ENCODE data around the gene DBN1. TPM values are rescaled to one million over a fixed set of nuclear protein-coding genes. Genes with fewer than 3 reads are reported as not detected.

The DBN1 gene
- total RNA-seq, 2 donors from 2014 or later: 322 to 383 TPM

DNA sequence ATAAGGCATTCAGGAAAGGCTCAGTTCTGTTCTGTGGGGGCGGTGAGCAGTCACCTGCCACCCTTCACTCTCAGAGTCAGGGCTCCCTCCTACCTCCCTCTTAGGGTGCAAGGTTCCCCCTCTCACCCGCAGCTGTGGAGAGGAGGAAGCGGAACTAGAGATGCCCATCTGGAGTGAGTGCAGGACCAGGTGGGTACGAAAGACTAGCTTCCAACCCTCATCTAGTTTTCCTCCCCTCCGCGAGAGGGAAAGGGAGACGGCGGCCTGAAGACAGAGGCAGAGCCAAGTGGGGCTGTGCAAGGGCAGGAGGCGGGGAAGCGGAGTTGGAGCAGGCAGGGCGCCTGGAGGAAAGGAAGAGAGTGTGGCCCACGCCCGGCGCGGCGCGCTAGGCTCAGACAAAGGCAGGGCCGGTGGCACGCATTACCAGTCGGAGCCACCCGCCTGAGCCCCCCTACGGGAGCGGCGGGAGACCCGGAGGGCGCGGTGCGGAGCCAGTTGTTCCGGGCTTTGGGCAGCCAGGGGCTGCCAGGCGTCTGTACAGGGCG, 19.5 kb downstream of the DBN1 start:
- Mint-ChIP-seq H3K36me3 (ENCODE audit: low read depth) (peaks cover 12% of the 10 kb centered on the region), H3K4me3 (peak overlapping the region; percentile 55), H3K27ac (no peak overlapping the region), H3K4me1 (peaks cover 8% of the 10 kb centered on the region), H3K9me3 (no peaks in the 10 kb centered on the region), H3K27me3 (ENCODE audit: insufficient read depth) (peaks cover 42% of the 10 kb centered on the region)
- no peak for DNase-seq
- 28 to 38% methylated on average over 11 to 29 of the region's 31 CpGs for WGBS, 2 experiments (ENCODE audit: insufficient coverage in 1 of 2, insufficient read length in 1 of 2)
- Histone ChIP-seq H3K4me3 (ENCODE audit: low read length) (peak overlapping the region; percentile 72), H3K36me3 (ENCODE audit: control insufficient read depth, insufficient read depth, low read length) (peaks cover 25% of the 10 kb centered on the region), H3K9me3 (ENCODE audit: control insufficient read depth, low read length) (no peaks in the 10 kb centered on the region), H3K4me1 (ENCODE audit: control insufficient read depth, insufficient read depth, low read length) (peaks cover 2% of the 10 kb centered on the region), H3K27ac (ENCODE audit: low read depth, low read length) (peak overlapping the region; percentile 84), H3K9ac (ENCODE audit: extremely low read depth, low read length, poor library complexity, severe bottlenecking) (peak overlapping the region; percentile 82), H3K27me3 (ENCODE audit: control insufficient read depth, insufficient read depth, low read length, poor library complexity, severe bottlenecking) (peaks cover 3% of the 10 kb centered on the region)
- TF ChIP-seq, protein P1, sequence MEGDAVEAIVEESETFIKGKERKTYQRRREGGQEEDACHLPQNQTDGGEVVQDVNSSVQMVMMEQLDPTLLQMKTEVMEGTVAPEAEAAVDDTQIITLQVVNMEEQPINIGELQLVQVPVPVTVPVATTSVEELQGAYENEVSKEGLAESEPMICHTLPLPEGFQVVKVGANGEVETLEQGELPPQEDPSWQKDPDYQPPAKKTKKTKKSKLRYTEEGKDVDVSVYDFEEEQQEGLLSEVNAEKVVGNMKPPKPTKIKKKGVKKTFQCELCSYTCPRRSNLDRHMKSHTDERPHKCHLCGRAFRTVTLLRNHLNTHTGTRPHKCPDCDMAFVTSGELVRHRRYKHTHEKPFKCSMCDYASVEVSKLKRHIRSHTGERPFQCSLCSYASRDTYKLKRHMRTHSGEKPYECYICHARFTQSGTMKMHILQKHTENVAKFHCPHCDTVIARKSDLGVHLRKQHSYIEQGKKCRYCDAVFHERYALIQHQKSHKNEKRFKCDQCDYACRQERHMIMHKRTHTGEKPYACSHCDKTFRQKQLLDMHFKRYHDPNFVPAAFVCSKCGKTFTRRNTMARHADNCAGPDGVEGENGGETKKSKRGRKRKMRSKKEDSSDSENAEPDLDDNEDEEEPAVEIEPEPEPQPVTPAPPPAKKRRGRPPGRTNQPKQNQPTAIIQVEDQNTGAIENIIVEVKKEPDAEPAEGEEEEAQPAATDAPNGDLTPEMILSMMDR (conservative IDR thresholded peaks at IDR 0.05): no peak

DNA sequence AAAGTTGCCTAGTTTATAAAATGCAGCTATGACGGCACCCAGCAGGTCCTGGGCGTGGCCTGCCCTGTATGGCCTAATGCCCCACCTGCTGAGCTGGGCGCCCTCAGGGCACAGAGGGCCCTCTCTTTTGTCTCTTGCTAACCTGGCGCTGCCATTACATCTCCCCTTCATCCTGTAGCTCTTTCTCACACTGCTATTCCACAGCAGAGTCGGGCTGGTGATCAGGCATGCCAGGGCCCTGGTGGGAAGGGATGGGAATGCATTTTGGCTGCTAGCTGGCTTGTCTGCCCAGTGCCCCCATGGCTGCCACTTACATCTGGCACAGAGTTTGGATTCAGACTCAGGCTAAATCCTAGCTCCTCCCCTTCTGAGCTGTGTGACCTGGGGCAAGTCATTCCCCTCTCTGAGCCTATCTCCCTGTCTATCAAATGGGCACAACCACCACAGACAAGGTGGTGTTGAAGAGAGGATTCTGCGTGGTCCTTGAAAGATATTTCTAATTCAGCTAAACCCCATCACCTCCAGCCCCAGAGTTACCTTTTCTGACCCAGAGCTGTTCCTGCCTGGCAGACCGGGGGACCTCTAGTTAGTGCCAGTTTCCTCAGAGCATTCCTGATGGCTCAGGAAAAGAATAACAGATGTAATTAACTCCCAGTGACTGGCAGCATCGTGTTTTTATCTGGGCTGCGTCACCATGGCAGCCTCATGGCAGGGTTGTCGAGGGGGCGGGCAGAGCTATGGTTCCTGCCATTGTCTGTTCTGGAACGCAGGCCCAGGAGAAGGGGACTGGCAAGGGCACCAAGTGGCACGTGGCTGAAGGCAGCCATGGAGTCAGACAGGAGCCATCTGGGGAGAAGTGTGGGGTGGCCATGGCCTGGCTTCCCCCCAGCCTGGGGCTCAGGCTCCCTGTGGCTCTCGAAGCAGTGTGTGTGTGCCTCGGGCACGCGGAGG, 20.5 kb downstream of the DBN1 start:
- H3K4me1 ChIP-seq (ENCODE audit: control insufficient read depth, insufficient read depth, low read length): peaks cover 2% of the 10 kb centered on the region
- H3K36me3 Mint-ChIP-seq (ENCODE audit: low read depth): peaks cover 11% of the 10 kb centered on the region
- peak; percentile 66 for DNase-seq
- 91% methylated on average over 7 to 17 of the region's 17 CpGs for WGBS, 2 experiments (ENCODE audit: insufficient coverage in 1 of 2, insufficient read length in 1 of 2)
- peaks cover 8% of the 10 kb centered on the region for H3K4me1 Mint-ChIP-seq
- H3K27me3 ChIP-seq (ENCODE audit: control insufficient read depth, insufficient read depth, low read length, poor library complexity, severe bottlenecking): peaks cover 12% of the 10 kb centered on the region
- H3K36me3 ChIP-seq (ENCODE audit: control insufficient read depth, insufficient read depth, low read length): peaks cover 16% of the 10 kb centered on the region
- peak overlapping the region; percentile 55 for H3K4me3 Mint-ChIP-seq
- TF ChIP-seq, protein P1 (conservative IDR thresholded peaks at IDR 0.05): peak; percentile 42
- H3K27ac ChIP-seq (ENCODE audit: low read depth, low read length): no peak overlapping the region
- H3K27me3 Mint-ChIP-seq (ENCODE audit: insufficient read depth): peaks cover 52% of the 10 kb centered on the region
- no peaks in the 10 kb centered on the region for H3K9me3 ChIP-seq (ENCODE audit: control insufficient read depth, low read length)
- no peak overlapping the region for H3K27ac Mint-ChIP-seq
- no peak overlapping the region for H3K9ac ChIP-seq (ENCODE audit: extremely low read depth, low read length, poor library complexity, severe bottlenecking)
- H3K4me3 ChIP-seq (ENCODE audit: low read length): no peak overlapping the region
- no peaks in the 10 kb centered on the region for H3K9me3 Mint-ChIP-seq

DNA sequence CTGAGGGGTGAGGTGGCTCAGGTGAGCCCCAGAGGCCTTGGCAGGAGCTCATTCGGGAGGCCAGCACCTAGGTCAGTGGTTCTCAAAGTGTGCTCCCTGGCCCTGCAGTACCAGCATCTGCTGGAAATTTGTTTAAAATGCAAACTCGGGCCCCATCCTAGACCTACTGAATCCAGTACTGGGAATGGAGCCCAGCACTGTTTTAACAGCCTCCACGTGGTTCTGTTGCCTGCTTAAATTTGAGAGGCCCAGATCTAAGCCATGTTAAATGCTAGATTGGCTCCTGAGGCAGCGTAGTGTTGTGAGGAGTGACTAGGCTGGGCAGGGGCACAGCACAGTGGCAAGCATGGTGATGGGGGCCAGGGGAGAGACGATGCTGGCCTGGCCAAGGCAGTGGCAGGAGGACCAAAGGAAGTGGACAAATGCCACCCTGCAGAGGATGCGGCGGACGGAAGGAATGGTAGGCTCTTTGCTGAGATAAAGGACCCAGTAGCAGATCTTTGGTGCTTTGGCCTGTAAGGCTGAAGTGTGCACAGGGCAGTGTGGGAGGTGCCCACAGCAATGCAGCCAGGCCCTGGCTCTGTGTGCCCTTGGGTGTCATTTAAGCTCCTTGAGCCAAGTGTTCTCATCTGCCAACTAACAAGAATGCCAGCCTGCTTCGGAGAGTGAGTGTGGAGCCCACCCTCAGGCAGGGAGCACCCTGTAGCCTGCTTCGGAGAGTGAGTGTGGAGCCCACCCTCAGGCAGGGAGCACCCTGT, 22.6 kb downstream of the DBN1 start:
- peaks cover 3% of the 10 kb centered on the region for H3K4me1 Mint-ChIP-seq

More for the DNA sequence above, 22.6 kb downstream of the DBN1 start:
- DNase-seq: no peak
- H3K36me3 ChIP-seq (ENCODE audit: control insufficient read depth, insufficient read depth, low read length): peaks cover 5% of the 10 kb centered on the region
- H3K9me3 ChIP-seq (ENCODE audit: control insufficient read depth, low read length): no peaks in the 10 kb centered on the region
- H3K27me3 Mint-ChIP-seq (ENCODE audit: insufficient read depth): peaks cover 62% of the 10 kb centered on the region
- no peak overlapping the region for H3K27ac Mint-ChIP-seq
- H3K4me3 ChIP-seq (ENCODE audit: low read length): no peak overlapping the region
- H3K9ac ChIP-seq (ENCODE audit: extremely low read depth, low read length, poor library complexity, severe bottlenecking): no peak overlapping the region
- H3K36me3 Mint-ChIP-seq (ENCODE audit: low read depth): no peaks in the 10 kb centered on the region
- H3K4me1 ChIP-seq (ENCODE audit: control insufficient read depth, insufficient read depth, low read length): no peaks in the 10 kb centered on the region
- no peak overlapping the region for H3K27ac ChIP-seq (ENCODE audit: low read depth, low read length)
- no peaks in the 10 kb centered on the region for H3K9me3 Mint-ChIP-seq
- H3K27me3 ChIP-seq (ENCODE audit: control insufficient read depth, insufficient read depth, low read length, poor library complexity, severe bottlenecking): peaks cover 16% of the 10 kb centered on the region
- WGBS, 2 experiments (ENCODE audit: insufficient coverage in 1 of 2, insufficient read length in 1 of 2): 95 to 96% methylated on average over 7 to 8 of the region's 10 CpGs
- no peak overlapping the region for H3K4me3 Mint-ChIP-seq
- TF ChIP-seq, protein P1 (conservative IDR thresholded peaks at IDR 0.05): no peak
